ENCODE measurements around the gene KLK5.

The KLK5 gene

GRCh38 chr19:50968716-50969412 lies 16.0 kb upstream of the KLK5 start:
- DNase-seq = no peak

GRCh38 chr19:50967929-50968715 lies 15.3 kb upstream of the KLK5 start:
- DNase-seq = no peak

DNA sequence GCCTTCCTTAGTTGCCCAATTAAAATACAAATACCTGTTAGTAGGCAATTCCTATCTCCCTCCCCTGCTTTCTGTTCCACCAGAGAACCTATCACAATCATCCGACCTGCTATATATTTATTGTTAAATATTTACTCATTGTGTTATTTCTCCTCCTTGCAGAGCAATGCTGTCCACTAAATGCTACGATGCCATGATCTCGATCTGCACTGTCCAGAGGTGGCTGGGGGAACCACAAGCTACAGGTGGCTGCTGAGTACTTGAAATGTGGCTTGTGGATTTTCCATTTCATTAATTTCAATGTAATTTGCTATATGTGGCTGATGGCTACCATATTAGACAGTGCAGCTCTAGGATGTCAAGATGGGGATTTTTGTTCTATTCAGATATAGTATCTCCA lies 11.4 kb upstream of the KLK5 start:
- DNase-seq = no peak

DNA sequence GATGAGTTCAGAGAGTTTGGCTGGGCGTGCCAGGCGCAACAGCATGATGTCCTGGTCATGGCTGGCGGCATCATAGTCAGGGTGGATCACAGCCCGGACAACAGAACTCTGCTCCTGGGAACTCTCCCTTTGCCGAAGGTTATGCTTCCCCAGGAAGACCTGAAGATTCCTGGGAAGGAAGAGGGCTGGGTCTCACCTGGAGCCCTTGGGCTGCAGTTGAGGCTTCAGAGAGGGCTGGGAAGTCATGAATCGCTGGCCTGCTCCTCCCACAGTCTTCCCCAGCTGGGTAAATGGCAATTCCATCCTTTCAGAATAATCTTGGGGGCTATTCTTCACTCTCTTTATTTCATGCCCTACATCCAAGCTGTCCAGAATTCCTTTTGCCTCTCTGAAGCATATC lies 10.5 kb upstream of the KLK5 start:
- DNase-seq = no peak

DNA sequence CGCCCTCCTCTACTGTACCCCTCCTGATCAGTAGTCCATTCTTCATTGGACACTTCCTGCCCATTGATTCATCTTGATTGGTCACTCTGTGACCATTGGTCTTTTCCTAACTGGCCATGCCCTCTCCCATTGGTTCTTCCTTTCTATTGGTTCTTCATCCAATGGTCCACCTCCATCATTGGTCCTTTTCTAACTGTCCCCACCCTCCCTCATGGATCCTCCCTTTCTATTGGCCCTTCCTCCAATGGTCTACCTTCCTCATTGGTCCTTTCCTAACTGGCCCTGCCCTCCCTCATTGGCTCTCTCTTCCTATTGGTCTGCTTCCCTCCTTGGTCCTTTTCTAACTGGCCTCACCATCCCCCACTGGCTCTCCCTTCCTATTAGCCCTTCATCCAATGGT lies 9.4 kb upstream of the KLK5 start:
- no peak for DNase-seq

- DNase-seq = no peak
Measured at GRCh38 chr19:50959731-50960500, 7.1 kb upstream of the KLK5 start.

- no peak for DNase-seq
Measured at GRCh38 chr19:50957587-50957986, 4.7 kb upstream of the KLK5 start.

- DNase-seq = no peak
Measured at GRCh38 chr19:50949861-50950260, 3.0 kb downstream of the KLK5 start.

GRCh38 chr19:50947123-50947522 lies 5.7 kb downstream of the KLK5 start:
- no peak for DNase-seq

- DNase-seq = no peak
Measured at GRCh38 chr19:50944795-50945194, 8.0 kb downstream of the KLK5 start.

- no peak for DNase-seq
Measured at GRCh38 chr19:50943074-50943828, 9.6 kb downstream of the KLK5 start.

DNA sequence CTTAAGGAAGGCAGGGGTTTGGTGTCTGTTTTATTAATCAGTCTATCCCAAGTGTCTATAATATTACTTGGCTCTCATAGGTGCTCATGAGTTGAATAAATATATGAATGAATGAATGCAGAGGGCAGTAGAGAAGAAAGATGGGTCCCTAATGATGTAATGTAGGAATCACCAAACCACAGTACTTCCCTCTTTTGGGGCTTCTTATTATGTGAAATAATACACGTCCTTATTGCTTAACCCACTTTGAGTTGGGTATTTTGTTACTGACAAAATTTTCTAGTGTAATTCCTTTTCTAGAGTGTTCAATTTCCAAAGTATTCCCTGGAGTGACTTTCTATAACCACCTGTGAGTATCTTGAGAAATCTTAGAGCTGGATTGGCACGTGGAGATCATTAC lies 13.2 kb downstream of the KLK5 start:
- no peak for DNase-seq

DNA sequence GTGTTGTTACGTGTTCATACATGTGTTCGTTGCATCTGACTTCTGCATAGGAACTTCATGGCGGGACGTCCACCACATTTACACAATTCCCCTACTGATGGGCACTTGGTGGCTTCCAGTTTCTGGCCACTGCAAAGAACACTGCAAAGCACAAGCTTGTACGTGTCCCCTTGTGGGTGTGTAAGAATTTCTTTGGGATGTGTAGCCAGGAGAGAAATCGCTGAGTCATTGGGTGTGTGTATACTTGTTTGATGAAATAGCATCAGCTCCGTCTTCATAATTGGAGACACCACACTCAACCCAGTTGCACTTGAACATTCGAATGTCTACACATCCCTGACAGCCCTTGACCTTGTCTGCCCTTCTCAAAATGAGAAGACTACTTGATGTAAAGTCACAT lies 19.2 kb downstream of the KLK5 start:
- no peak for DNase-seq

DNA sequence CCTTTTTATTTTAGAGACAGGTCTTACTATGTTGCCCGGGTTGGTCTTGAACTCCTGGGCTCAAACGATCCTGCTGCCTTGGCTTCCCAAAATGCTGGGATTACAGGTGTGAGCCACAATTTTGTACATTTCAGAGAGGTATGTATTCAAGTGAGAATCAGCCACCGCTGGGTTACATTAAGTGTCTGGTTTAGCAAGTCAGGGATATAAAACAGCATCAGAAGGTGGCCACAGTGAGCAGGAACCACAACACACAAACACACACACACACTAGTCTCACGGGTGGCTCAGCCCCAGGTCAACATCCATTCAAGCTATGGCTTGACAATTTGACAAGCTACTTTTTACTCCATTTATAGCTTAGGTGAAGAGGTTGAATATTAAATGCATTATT lies 20.2 kb downstream of the KLK5 start:
- DNase-seq = no peak

DNA sequence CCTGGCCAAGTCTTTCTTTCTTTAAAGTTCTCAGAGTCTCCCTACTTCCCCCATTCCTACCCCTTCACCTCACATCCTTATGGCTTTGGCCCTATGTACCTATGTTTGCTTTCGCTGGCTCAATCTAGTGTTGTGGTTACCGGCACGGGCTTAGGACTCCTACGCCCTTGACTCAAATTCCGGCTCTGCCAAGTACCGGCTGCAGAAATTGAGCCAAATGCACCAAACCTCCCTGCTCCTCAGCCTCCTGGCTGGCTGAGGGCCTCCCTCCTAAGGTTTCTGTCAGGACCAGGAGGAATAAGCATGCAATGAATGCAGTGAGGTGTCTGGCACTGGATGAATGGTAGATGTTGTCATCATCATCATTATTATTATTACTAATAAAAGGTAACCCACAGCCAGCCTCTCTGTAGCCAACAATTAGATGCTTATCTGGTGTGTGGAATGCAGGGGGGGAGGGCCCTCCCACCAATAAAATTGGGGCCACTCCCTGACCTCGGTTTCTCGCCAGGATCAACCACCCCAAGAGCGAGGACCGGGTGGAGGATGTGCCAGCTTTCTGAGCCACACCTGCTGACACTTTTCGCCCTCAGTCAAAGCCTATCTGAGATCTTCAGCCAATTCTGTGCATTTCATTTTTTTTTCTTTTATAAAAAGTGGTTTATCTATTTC lies 20.7 kb downstream of the KLK5 start:
- DNase-seq = no peak

GRCh38 chr19:50931023-50931422 lies 21.8 kb downstream of the KLK5 start:
- DNase-seq = no peak

DNA sequence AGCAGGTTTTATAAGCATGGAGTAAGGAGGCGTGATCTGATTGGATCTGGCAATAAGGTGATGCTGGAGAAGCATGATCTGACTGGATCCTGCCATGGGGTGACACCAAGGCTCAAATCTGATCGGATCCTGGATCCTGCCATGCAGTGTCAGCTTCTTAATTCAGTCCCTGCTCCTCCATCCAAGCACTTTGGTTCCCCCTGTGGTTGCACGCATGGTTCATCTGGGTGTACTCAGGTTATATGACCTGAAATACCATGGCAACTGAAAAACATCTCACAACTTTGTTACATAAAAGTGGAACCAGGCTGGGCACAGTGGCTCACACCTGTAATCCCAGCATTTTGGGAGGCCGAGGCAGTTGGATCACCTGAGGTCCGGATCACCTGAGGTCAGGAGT lies 24.0 kb downstream of the KLK5 start:
- DNase-seq = no peak

GRCh38 chr19:50926144-50926543 lies 26.7 kb downstream of the KLK5 start:
- no peak for DNase-seq

GRCh38 chr19:50925734-50926133 lies 27.1 kb downstream of the KLK5 start:
- DNase-seq = no peak

DNA sequence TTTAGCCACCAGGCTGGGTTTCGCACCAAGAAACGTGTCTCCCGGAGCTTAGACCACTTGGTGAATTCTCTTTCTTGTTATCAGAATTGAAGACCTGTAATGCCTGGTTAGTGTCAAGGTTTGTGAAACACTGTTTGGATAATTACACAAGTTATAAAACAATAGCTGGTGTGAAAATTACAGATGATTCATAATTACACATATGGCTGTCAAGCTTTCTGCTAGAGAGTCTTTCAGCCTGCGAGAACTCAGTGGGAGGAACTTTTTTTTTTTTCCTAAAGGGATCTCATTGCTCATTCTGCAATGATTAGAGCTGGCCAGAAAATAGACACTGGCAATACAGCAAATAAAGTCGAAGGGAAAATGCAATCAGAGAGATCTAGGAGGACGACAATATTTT lies 28.3 kb downstream of the KLK5 start:
- no peak for DNase-seq

DNA sequence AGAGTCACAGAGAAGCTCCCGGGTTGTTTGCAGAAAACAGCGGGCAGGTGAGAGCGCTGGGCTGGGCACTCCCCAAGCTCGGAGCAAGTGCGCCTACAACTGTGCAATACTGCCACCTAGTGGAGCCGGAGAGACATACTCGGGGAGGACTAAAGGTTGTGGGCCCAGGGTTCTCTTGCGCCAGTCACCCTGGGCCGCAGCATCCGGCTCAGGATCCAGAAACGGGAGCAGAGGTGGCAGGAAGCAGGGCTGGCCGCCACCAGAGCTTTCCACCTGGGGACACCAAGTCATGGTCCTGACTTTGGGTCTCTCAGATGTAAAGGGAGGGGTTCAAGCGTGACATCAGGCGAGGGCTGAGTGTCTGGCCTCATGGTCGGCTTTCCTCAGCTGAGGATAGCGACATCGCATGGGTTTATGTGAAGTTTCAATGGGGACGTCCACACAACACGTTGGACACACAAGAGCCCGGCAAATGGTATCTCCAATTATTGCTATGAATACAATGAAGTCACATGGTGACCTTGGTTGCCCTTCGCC lies 30.5 kb downstream of the KLK5 start:
- DNase-seq = peak; percentile 74
